ENCODE results near the gene MYO1A. TPM values are rescaled to one million over a fixed set of nuclear protein-coding genes. Genes with fewer than 3 reads are reported as not detected.

Gene MYO1A
- total RNA-seq, 3 donors from 2014 or later: 167 to 444 (median 219) TPM

DNA sequence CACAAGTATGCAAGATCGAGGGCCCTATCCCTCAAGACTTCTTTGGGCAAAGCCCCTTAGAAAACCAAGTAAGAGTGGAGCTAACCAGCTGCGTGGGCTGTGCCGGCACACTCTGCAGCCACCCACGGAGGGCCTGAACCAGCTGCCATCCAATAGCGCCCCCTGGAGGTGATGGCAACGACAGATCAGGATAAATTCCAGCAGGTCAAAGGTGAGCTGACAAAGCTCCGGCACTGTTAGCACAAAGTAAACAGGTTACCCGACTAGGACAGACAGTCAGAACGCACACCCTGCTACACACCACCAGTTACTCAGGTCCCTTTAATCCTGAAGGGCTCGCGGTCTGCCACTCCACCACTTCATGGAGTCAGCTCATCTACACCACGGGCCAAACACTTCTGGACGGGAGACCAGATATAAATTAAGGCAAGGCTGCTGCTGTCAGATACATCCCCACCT lies 48.5 kb downstream of the MYO1A start:
- ATAC-seq: peak; percentile 78
- peak; percentile 60 to 83 (median 80) for DNase-seq
- no peak overlapping the region for H3K4me3 ChIP-seq
- H3K36me3 ChIP-seq (ENCODE audit: low read depth): no peaks in the 10 kb centered on the region
- peaks cover 8% of the 10 kb centered on the region for H3K4me1 ChIP-seq (ENCODE audit: low read depth)
- intact Hi-C loops (cut with DNase I, micrococcal nuclease): no loop called here
- TF ChIP-seq, protein P1, sequence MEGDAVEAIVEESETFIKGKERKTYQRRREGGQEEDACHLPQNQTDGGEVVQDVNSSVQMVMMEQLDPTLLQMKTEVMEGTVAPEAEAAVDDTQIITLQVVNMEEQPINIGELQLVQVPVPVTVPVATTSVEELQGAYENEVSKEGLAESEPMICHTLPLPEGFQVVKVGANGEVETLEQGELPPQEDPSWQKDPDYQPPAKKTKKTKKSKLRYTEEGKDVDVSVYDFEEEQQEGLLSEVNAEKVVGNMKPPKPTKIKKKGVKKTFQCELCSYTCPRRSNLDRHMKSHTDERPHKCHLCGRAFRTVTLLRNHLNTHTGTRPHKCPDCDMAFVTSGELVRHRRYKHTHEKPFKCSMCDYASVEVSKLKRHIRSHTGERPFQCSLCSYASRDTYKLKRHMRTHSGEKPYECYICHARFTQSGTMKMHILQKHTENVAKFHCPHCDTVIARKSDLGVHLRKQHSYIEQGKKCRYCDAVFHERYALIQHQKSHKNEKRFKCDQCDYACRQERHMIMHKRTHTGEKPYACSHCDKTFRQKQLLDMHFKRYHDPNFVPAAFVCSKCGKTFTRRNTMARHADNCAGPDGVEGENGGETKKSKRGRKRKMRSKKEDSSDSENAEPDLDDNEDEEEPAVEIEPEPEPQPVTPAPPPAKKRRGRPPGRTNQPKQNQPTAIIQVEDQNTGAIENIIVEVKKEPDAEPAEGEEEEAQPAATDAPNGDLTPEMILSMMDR (IDR thresholded peaks at IDR 0.05): peak; percentile 45
- no peaks in the 10 kb centered on the region for H3K9me3 ChIP-seq

GRCh38 chr12:57000393-57000792 lies 49.5 kb downstream of the MYO1A start:
- TF ChIP-seq, protein P1 (IDR thresholded peaks at IDR 0.05): no peak
- Histone ChIP-seq H3K4me3 (no peak overlapping the region), H3K9me3 (no peaks in the 10 kb centered on the region), H3K4me1 (ENCODE audit: low read depth) (peaks cover 6% of the 10 kb centered on the region), H3K36me3 (ENCODE audit: low read depth) (no peaks in the 10 kb centered on the region)
- DNase-seq: no peak
- intact Hi-C loops (cut with DNase I, micrococcal nuclease): no loop called here
- ATAC-seq: no peak

DNA sequence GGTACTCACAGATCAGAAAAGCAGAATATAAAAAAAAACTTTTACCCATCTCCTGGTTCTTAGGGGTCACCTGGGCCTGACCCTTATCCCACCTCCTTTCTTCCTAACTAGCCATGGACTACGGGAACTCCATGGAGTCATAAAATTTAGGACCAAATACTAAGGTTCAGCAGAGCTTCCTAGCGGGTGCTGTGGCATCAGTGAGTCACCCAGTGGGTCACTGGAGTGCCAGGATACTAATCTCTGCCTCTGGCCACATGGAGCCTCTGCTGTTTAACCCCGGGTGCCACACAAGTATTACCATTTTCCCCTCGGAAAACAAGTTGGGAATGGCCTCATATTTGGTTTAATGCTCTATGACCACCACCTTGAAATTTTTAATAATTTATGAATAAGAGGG lies 50.5 kb downstream of the MYO1A start:
- TF ChIP-seq, protein P1 (IDR thresholded peaks at IDR 0.05): no peak
- ATAC-seq (no peak), DNase-seq (no peak)
- Histone ChIP-seq H3K4me1 (ENCODE audit: low read depth) (peaks cover 5% of the 10 kb centered on the region), H3K9me3 (no peaks in the 10 kb centered on the region), H3K36me3 (ENCODE audit: low read depth) (no peaks in the 10 kb centered on the region), H3K4me3 (no peak overlapping the region)
- intact Hi-C loops (cut with DNase I, micrococcal nuclease): no loop called here

- DNase-seq (no peak), ATAC-seq (peak; percentile 10)
- H3K36me3 ChIP-seq (ENCODE audit: low read depth): no peaks in the 10 kb centered on the region
- TF ChIP-seq, protein P1 (IDR thresholded peaks at IDR 0.05): no peak
- no peak overlapping the region for H3K4me3 ChIP-seq
- intact Hi-C loops (cut with DNase I, micrococcal nuclease): no loop called here
- peaks cover 5% of the 10 kb centered on the region for H3K4me1 ChIP-seq (ENCODE audit: low read depth)
- H3K9me3 ChIP-seq: no peaks in the 10 kb centered on the region
These were observed 50.9 kb downstream of the MYO1A start for GRCh38 chr12:56998981-56999380.

DNA sequence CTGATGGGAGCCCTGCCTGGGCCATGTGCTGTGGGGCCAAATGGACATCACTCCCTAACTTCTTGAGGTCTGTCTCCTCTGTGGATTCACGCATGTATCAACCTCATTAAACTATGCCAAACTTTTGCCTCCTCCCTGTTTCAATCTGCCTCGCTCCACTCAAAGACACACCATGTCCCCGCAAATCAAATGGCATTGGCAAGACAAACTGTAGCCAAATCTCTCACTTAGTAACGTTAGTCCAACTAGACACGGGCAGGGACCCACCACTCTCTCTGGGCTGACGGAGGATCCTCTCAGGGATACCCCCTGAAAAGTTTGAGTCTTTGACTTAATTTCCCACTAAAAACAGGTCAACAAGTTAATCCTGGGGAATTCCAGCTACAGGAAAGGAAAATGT lies 51.6 kb downstream of the MYO1A start:
- Histone ChIP-seq H3K9me3 (no peaks in the 10 kb centered on the region), H3K4me1 (ENCODE audit: low read depth) (peaks cover 5% of the 10 kb centered on the region), H3K36me3 (ENCODE audit: low read depth) (no peaks in the 10 kb centered on the region), H3K4me3 (no peak overlapping the region)
- TF ChIP-seq, protein P1 (IDR thresholded peaks at IDR 0.05): no peak
- ATAC-seq (no peak), DNase-seq (no peak)
- intact Hi-C loops (cut with DNase I, micrococcal nuclease): no loop called here
